Measurements from ENCODE around the gene YWHAH. TPM values are rescaled to one million over a fixed set of nuclear protein-coding genes. Genes with fewer than 3 reads are reported as not detected.

YWHAH gene
- total RNA-seq, 1 donor, result 146 TPM

- no peak overlapping the region for H2AFZ ChIP-seq (ENCODE audit: low read length)
- no peak for TF ChIP-seq CTCF (IDR thresholded peaks at IDR 0.05; ENCODE audit: extremely low read depth, low read depth, low read length)
- no peaks in the 10 kb centered on the region for H3K27me3 ChIP-seq (ENCODE audit: insufficient read depth, low read length)
- H4K20me1 ChIP-seq (ENCODE audit: insufficient read depth, low read length), result peaks cover 74% of the 10 kb centered on the region
- H3K36me3 ChIP-seq (ENCODE audit: insufficient read depth, low read length), result peaks cover 40% of the 10 kb centered on the region
- DNase-seq (ENCODE audit: insufficient read length, low spot score, missing footprints), result peak; percentile 23
- H3K9me3 ChIP-seq (ENCODE audit: low read depth, low read length), result no peaks in the 10 kb centered on the region
- peak overlapping the region; percentile 57 for H3K4me2 ChIP-seq (ENCODE audit: insufficient read depth, low read length)
- peak overlapping the region; percentile 81 for H3K27ac ChIP-seq (ENCODE audit: low read depth, low read length)
- H3K4me1 ChIP-seq (ENCODE audit: insufficient read depth, low read length), result peaks cover 66% of the 10 kb centered on the region
- H3K79me2 ChIP-seq (ENCODE audit: insufficient read depth, low read length), result peaks cover 96% of the 10 kb centered on the region
- H3K4me3 ChIP-seq (ENCODE audit: insufficient read depth, low read length), result no peak overlapping the region
Observed at GRCh38 chr22:31951194-31952093, 7.1 kb downstream of the YWHAH start.

- H3K27me3 ChIP-seq (ENCODE audit: insufficient read depth, low read length), result no peaks in the 10 kb centered on the region
- H3K4me3 ChIP-seq (ENCODE audit: insufficient read depth, low read length), result no peak overlapping the region
- peak; percentile 17 for DNase-seq (ENCODE audit: insufficient read length, low spot score, missing footprints)
- peaks cover 46% of the 10 kb centered on the region for H3K36me3 ChIP-seq (ENCODE audit: insufficient read depth, low read length)
- H3K79me2 ChIP-seq (ENCODE audit: insufficient read depth, low read length), result peaks cover 96% of the 10 kb centered on the region
- peaks cover 73% of the 10 kb centered on the region for H4K20me1 ChIP-seq (ENCODE audit: insufficient read depth, low read length)
- TF ChIP-seq CTCF (IDR thresholded peaks at IDR 0.05; ENCODE audit: extremely low read depth, low read depth, low read length), result peak; percentile 29
- H3K4me1 ChIP-seq (ENCODE audit: insufficient read depth, low read length), result peaks cover 60% of the 10 kb centered on the region
- no peaks in the 10 kb centered on the region for H3K9me3 ChIP-seq (ENCODE audit: low read depth, low read length)
- peak overlapping the region; percentile 81 for H3K27ac ChIP-seq (ENCODE audit: low read depth, low read length)
- no peak overlapping the region for H2AFZ ChIP-seq (ENCODE audit: low read length)
- H3K4me2 ChIP-seq (ENCODE audit: insufficient read depth, low read length), result peak overlapping the region; percentile 57
Observed at GRCh38 chr22:31952094-31952401, 7.7 kb downstream of the YWHAH start.

- Histone ChIP-seq H3K27me3 (ENCODE audit: insufficient read depth, low read length) (no peaks in the 10 kb centered on the region), H3K9me3 (ENCODE audit: low read depth, low read length) (no peaks in the 10 kb centered on the region), H3K27ac (ENCODE audit: low read depth, low read length) (peak overlapping the region; percentile 81), H3K4me1 (ENCODE audit: insufficient read depth, low read length) (peaks cover 56% of the 10 kb centered on the region), H3K36me3 (ENCODE audit: insufficient read depth, low read length) (peaks cover 47% of the 10 kb centered on the region), H3K4me2 (ENCODE audit: insufficient read depth, low read length) (peak overlapping the region; percentile 57), H2AFZ (ENCODE audit: low read length) (no peak overlapping the region), H4K20me1 (ENCODE audit: insufficient read depth, low read length) (peaks cover 72% of the 10 kb centered on the region), H3K4me3 (ENCODE audit: insufficient read depth, low read length) (no peak overlapping the region), H3K79me2 (ENCODE audit: insufficient read depth, low read length) (peaks cover 95% of the 10 kb centered on the region)
- peak; percentile 88 for DNase-seq (ENCODE audit: insufficient read length, low spot score, missing footprints)
- no peak for TF ChIP-seq CTCF (IDR thresholded peaks at IDR 0.05; ENCODE audit: extremely low read depth, low read depth, low read length)
Observed at GRCh38 chr22:31952472-31952871, 8.1 kb downstream of the YWHAH start.

GRCh38 chr22:31953261-31953660 is 8.9 kb downstream of the YWHAH start:
- no peaks in the 10 kb centered on the region for H3K27me3 ChIP-seq (ENCODE audit: insufficient read depth, low read length)
- H3K4me1 ChIP-seq (ENCODE audit: insufficient read depth, low read length), result peaks cover 53% of the 10 kb centered on the region
- peaks cover 47% of the 10 kb centered on the region for H3K36me3 ChIP-seq (ENCODE audit: insufficient read depth, low read length)
- peak overlapping the region; percentile 81 for H3K27ac ChIP-seq (ENCODE audit: low read depth, low read length)
- H3K79me2 ChIP-seq (ENCODE audit: insufficient read depth, low read length), result peaks cover 91% of the 10 kb centered on the region
- H2AFZ ChIP-seq (ENCODE audit: low read length), result no peak overlapping the region
- no peak overlapping the region for H3K4me3 ChIP-seq (ENCODE audit: insufficient read depth, low read length)
- H3K4me2 ChIP-seq (ENCODE audit: insufficient read depth, low read length), result no peak overlapping the region
- no peaks in the 10 kb centered on the region for H3K9me3 ChIP-seq (ENCODE audit: low read depth, low read length)
- no peak for DNase-seq (ENCODE audit: insufficient read length, low spot score, missing footprints)
- no peak for TF ChIP-seq CTCF (IDR thresholded peaks at IDR 0.05; ENCODE audit: extremely low read depth, low read depth, low read length)
- H4K20me1 ChIP-seq (ENCODE audit: insufficient read depth, low read length), result peaks cover 71% of the 10 kb centered on the region

Data from osteoblast (primary cell).